Sciatic nerve (tissue), 2 donors: ENCODE measurements around the gene HAUS3. TPM values are rescaled to one million over a fixed set of nuclear protein-coding genes. Genes with fewer than 3 reads are reported as not detected.
A peak's percentile ranks its signal among the peaks of the same experiment; 100 is the strongest.
"Not testable (repeated sequence)": the region's sequence is repeated elsewhere in the genome, so short reads cannot be mapped to it uniquely, and the experiment has no call there.

ENCODE experiments used
- ATAC-seq: fragments of 200-7000 bp; cut with Tn5 transposase; one replicate; pipeline ENCODE4 v1.9.1; 2020; ENCODE audit warnings: mild to moderate bottlenecking, moderate library complexity
- DNase-seq: peaks from one replicate; pipeline ENCODE4 v3.0.0-alpha.2; 2020; ENCODE audit warnings: low spot score
- intact Hi-C: fragments of 100-400 bp; cut with DNase I; formaldehyde crosslinking; loops from one replicate; pipeline ENCODE4 v1.14.2; 2022
- total RNA-seq: library from RNA; stranded (reverse); fragmentation: NEBNext Ultra II Directional; extraction: Animal tissue kit (Norgen Biotek cat#: 25700); gene quantifications from one replicate; pipeline ENCODE4 v1.2.1, GENCODE V29; 2021
- donor health status: DM: no; HTN: no; CAD: no.
- donor health status: DM: no; HTN: no; CAD: no.

The HAUS3 gene
- total RNA-seq, 1 donor from 2014 or later, result 15.4 TPM

GRCh38 chr4:2245787-2246275 lies 3.9 kb upstream of the HAUS3 start:
- no peak for ATAC-seq
- no peak for DNase-seq
- intact Hi-C loops, result no loop called here

GRCh38 chr4:2245057-2245786 lies 3.3 kb upstream of the HAUS3 start:
- intact Hi-C loops, result no loop called here
- DNase-seq (no peak), ATAC-seq (no peak)

DNA sequence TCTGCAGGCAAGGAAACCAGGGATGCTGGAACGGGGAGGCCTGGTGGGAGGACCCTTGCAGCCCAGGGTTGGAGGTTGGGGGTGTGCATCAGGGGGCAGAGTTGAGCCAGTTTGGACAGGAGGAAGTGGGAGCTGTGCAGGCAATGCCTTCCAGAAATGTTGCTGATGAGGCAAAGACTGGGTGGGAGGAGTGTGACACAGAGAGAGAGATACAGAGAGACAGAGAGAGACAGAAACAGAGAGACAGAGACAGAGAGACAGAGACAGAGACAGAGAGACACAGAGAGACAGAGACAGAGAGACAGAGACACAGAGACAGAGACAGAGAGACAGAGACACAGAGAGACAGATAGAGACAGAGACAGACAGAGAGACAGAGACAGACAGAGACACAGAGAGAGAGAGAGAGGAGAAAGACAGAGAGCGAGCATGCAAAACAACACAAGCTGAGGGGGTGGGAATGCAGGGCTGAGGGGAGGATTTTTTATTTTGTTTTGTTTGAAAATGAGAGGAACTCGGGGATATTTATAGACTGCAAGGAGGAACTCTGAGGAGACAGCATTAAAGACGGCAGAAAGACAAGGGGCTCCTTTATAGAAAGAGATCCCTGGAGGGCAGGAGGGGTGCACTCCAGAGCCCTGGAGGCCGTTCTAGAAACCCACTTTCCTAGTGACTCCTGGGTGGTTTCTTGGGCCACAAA lies 1.9 kb upstream of the HAUS3 start:
- intact Hi-C loops, result no loop called here
- ATAC-seq (peak; percentile 74), DNase-seq (peak; percentile 79)

GRCh38 chr4:2241003-2241402 lies 918 bp downstream of the HAUS3 start:
- DNase-seq (no peak), ATAC-seq (no peak)
- intact Hi-C loops, result no loop called here

DNA sequence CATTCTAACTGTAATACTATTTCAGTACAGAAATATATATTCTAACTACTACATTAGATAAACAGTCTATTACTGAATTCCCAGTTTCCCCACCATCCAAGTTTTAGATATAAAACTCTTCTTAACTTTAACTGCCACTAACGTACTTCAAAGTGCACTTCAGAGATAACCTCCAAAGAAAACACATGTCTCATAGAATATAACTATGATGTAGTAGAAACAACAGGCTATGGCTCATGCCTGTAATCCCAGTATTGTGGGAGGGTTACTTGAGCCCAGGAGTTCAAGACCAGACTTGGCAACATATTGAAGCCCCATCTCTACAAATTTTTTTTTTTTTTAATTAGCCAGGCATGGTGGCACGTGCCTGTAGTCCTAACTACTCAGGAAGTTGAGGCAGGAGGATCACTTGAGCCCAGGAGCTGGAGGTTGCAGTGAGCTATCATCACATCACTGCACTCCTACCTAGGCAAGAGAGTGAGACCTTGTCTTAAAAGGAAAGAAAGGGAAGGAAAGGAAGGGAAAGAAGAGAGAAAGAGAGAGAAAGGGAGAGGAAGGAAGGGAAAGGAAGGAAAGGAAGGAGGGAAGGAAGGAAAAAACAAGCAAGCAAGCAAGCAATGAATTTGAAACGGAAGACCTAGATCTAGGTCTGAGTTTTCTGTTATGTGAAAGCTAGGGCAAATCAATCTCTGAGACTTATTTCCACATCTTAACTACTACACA lies 4.8 kb downstream of the HAUS3 start:
- no peak for DNase-seq
- intact Hi-C loops, result no loop called here
- ATAC-seq, result no peak

DNA sequence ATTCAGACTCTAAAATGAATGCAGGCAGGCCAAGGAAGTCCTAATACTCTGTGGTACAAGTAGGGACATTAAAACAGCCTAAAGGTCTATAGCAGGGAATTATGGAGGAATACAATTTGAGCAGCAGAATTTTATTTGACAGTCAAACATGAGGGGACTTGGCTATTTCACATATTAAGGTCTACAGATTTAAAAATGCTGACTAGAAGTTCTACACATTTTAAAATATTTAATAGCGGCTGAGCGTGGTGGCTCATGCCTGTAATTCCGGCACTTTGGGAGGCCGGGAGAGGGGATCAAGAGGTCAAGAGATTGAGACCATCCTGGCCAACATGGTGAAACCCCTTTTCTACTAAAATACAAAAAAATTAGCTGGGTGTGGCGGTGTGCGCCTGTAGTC lies 10.8 kb downstream of the HAUS3 start:
- ATAC-seq (no peak), DNase-seq (no peak)
- intact Hi-C loops, result no loop called here

DNA sequence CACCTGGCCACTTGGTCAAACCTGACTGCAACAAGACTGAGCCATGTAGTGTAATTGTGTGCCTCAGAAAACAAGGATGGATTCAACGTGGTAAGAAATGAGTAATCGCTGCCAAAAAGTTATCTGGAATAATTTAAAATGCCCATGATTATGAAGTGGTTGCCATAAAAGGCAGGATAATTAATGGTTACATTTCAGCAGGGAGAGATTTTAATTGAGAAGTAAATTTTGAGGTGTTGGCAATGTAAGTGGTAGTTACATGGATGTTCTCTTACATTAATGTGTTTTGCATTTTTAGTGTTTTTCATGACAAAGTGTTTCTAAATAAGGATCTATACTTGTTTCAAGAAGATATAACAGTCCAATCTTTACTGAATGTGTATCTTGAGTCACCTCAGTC lies 15.7 kb downstream of the HAUS3 start:
- DNase-seq (no peak), ATAC-seq (no peak)
- intact Hi-C loops, result loop anchor here (10.0 kb wide), 1 partner anchor 229 kb away; no protein-coding TSS in a partner anchor

DNA sequence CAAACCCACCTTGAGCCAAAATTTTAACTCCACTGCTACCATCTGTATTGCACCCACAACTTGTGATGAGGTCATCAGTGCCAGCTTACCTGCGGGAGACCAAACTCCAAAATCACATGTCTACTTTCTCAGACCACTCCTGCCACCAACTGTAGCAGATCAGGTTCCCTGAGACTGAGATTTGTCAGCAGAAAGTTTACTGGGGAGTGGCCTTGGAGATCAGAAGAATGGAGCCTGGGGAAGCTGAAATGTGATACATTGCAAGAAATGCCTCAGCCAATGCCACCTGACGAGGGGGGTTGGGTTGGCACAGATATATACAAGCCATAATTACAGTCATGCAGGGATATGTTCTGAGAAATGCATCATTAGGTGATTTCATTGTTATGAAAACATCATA lies 19.1 kb downstream of the HAUS3 start:
- intact Hi-C loops, result loop anchor here (10.0 kb wide), 1 partner anchor 232 kb away; no protein-coding TSS in a partner anchor
- ATAC-seq (no peak), DNase-seq (no peak)

GRCh38 chr4:2221378-2221777 lies 20.5 kb downstream of the HAUS3 start:
- intact Hi-C loops, result loop anchor here (10.0 kb wide), 1 partner anchor 233 kb away; no protein-coding TSS in a partner anchor
- not testable (repeated sequence) for ATAC-seq, DNase-seq

- ATAC-seq, result peak; percentile 92
- peak; percentile 84 for DNase-seq
- intact Hi-C loops, result loop anchor here (10.0 kb wide), 1 partner anchor 235 kb away; no protein-coding TSS in a partner anchor
These were observed 21.8 kb downstream of the HAUS3 start for GRCh38 chr4:2220016-2220630.

- no peak for ATAC-seq
- intact Hi-C loops, result no loop called here
These were observed 22.6 kb downstream of the HAUS3 start for GRCh38 chr4:2219233-2219760.

DNA sequence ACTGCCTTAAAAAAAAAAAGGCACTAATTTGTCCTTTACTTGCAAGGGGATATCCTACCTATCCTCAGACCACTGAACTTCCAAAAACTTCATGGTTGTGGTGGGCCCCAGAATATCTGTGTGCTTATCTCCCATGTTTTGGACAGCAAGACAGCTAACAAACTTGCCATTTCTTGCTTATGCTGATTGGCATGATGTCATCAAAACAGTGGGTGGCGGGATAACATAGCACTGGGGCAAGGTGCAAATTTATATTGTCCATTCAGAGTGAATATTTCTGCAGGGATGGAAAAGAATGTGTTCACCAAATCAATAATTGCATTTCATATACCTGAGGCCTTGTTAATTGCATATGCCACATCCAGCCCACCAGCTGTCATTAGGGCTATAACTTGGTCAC lies 23.5 kb downstream of the HAUS3 start:
- DNase-seq (no peak), ATAC-seq (no peak)
- intact Hi-C loops, result no loop called here

More at GRCh38 chr4:2219233-2219760, 22.6 kb downstream of the HAUS3 start:
- DNase-seq, result no peak

DNA sequence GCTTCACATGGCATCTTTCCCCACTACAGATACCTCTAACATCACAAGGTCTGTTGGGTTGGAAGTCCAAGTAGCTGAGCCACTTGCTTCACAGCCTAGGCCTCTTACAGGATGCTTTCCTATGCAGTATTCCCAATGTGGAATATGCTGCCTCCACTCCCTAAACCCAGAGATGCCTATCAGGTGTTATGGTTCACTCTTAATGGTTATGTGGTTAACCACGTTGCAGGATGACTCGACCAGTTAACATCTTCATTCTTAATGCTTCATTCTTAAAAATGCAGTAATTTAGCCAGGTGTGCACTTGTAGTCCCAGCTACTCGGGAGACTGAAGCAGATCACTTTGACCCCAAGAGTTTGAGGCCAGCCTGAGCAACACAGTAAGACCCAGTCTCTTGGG lies 24.2 kb downstream of the HAUS3 start:
- intact Hi-C loops, result no loop called here
- DNase-seq (no peak), ATAC-seq (no peak)

GRCh38 chr4:2212831-2213230 lies 29.1 kb downstream of the HAUS3 start:
- no peak for DNase-seq
- no peak for ATAC-seq
- intact Hi-C loops, result no loop called here

DNA sequence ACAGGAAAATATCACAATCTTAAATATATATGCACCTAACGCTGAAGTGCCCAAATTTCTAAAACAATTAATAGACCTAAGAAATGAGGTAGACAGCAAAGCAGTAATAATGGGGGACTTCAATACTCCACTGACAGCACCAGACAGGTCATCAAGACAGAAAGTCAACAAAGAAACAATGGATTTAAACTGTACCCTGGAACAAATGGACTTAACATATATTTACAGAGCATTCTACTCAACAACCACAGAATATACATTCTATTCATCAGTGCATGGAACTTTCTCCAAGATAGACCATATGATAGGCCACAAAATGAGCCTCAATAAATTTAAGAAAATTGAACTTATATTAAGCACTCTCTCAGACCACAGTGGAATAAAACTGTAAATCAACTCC lies 39.1 kb downstream of the HAUS3 start:
- intact Hi-C loops, result not testable (repeated sequence)

GRCh38 chr4:2194496-2194895 lies 47.4 kb downstream of the HAUS3 start:
- DNase-seq (no peak), ATAC-seq (no peak)
- intact Hi-C loops, result no loop called here

More for the DNA sequence above, 39.1 kb downstream of the HAUS3 start:
- not testable (repeated sequence) for DNase-seq, ATAC-seq

- DNase-seq, result no peak
- intact Hi-C loops, result no loop called here
- ATAC-seq, result no peak
These were observed 48.6 kb downstream of the HAUS3 start for GRCh38 chr4:2193326-2193725.

GRCh38 chr4:2186865-2187172 lies 55.1 kb downstream of the HAUS3 start:
- ATAC-seq (no peak), DNase-seq (no peak)
- intact Hi-C loops, result no loop called here
